HUES64 (cell line): Measurements from ENCODE around the gene FAM124A.

Source experiments
- H3K27ac ChIP-seq: 2 replicates; pipeline ENCODE4 v1.7.0; 2013; ENCODE audit warnings: low read depth, low read length, inconsistent platforms
- H3K27me3 ChIP-seq: 2 replicates; pipeline ENCODE4 v1.6.1; 2013; ENCODE audit warnings: mild to moderate bottlenecking, low read length; ENCODE audit not compliant: insufficient read depth
- H3K36me3 ChIP-seq: 2 replicates; pipeline ENCODE4 v1.6.1; 2013; ENCODE audit warnings: mild to moderate bottlenecking, low read length; ENCODE audit not compliant: insufficient read depth
- H3K4me1 ChIP-seq: 2 replicates; pipeline ENCODE4 v1.6.1; 2013; ENCODE audit warnings: mild to moderate bottlenecking, low read length, moderate library complexity; ENCODE audit not compliant: insufficient read depth
- H3K4me3 ChIP-seq: 2 replicates; pipeline ENCODE4 v1.5.1; 2013; ENCODE audit warnings: mild to moderate bottlenecking, low read length, moderate library complexity
- H3K9ac ChIP-seq: 2 replicates; pipeline ENCODE4 v1.6.1; 2013; ENCODE audit warnings: mild to moderate bottlenecking, low read depth, low read length
- H3K9me3 ChIP-seq: 2 replicates; pipeline ENCODE4 v1.6.1; 2013; ENCODE audit warnings: low read depth, low read length; ENCODE audit not compliant: insufficient read depth
- WGBS: fragments of 150-250, 120-280 bp; methylation state at CpG from one replicate; pipeline ENCODE4 v1.1.7; 2013; ENCODE audit warnings: missing lambda C conversion rate; 5-methylcytosine and 5-hydroxymethylcytosine counted together

Gene FAM124A

DNA sequence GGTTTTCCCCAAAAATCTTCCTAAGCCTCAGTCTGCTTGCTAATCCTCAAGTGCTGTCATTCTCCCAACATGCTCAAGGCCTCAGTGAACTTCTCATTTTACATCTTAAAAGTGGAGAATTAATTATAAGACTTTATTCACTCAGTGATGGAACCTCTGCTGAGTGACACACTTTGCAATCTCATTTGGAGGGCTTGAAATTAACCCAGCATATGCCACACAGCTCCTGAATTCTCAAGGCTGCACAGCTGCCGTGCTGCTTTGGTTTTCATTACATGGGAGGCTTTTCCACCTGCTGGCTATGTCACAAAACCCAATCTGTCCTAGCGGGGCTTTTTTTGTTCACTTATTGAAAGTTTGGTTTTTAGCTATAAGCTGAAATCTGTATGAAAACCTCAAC, 89.0 kb downstream of the FAM124A start:
- Histone ChIP-seq H3K9me3 (no peaks in the 10 kb centered on the region), H3K36me3 (no peaks in the 10 kb centered on the region), H3K4me3 (no peak overlapping the region), H3K4me1 (peaks cover 30% of the 10 kb centered on the region), H3K27me3 (no peaks in the 10 kb centered on the region), H3K27ac (no peak overlapping the region), H3K9ac (no peak overlapping the region)
- WGBS: 96% methylated on average over 2 of the region's 2 CpGs

DNA sequence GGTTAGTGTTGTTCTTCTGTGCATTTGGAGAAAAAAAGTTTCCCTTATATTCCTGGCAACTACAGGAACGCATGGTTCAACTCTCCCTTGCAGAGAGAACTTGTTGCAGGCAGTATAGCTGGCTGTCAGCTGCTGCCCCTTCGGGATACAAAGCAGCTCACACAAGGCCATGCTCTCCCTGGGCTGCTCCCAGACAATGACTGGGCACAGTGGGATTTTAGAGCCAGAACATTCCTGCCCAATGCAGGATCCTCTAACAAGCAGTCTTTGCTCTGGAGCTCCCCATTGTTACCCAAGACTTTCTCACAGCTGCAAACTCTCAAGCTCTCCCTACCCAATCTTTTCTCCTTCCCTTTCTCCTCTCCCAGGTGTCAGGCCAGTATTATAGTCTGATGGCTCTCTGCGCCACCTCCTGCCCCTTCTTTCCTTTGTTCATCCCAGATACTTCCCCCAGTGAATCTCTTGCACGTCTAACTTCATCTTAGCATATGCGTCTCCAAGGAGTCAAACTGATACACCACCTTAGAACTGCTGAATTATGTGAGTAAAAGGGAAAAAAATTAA, 89.8 kb downstream of the FAM124A start:
- 86% methylated on average over 5 of the region's 5 CpGs for WGBS
- no peak overlapping the region for H3K9ac ChIP-seq

DNA sequence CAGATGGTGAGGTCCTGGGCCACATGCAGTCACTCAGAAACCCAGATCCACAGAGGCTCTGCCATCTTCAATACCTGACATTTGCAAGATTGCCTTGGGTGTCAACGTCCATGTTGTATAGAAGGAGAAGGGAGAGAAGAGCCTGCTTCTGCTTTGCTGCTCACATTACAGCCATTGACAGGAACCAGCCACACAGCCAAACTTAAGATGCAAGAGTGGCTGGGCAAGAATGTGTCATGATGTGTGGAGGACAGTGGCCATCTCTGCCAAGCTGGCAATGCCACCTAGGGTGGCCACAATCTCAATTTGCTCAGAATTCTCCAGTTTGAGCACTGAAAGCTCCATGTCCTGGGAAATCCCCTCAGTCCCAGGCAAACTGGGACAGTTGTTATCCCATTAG, 91.4 kb downstream of the FAM124A start:
- H3K27ac ChIP-seq: no peak overlapping the region
- no peaks in the 10 kb centered on the region for H3K36me3 ChIP-seq
- H3K9ac ChIP-seq: no peak overlapping the region
- no peaks in the 10 kb centered on the region for H3K27me3 ChIP-seq
- no peak overlapping the region for H3K4me3 ChIP-seq
- 95% methylated on average over 1 of the region's 1 CpG for WGBS
- H3K4me1 ChIP-seq: peaks cover 27% of the 10 kb centered on the region
- no peaks in the 10 kb centered on the region for H3K9me3 ChIP-seq

More for the DNA sequence above, 89.8 kb downstream of the FAM124A start:
- H3K27me3 ChIP-seq: no peaks in the 10 kb centered on the region
- H3K4me1 ChIP-seq: peaks cover 30% of the 10 kb centered on the region
- H3K9me3 ChIP-seq: no peaks in the 10 kb centered on the region
- H3K27ac ChIP-seq: 0 out of 2 replicates have a peak overlapping the region, but pooled peaks have one; percentile 16
- H3K36me3 ChIP-seq: no peaks in the 10 kb centered on the region
- H3K4me3 ChIP-seq: no peak overlapping the region

DNA sequence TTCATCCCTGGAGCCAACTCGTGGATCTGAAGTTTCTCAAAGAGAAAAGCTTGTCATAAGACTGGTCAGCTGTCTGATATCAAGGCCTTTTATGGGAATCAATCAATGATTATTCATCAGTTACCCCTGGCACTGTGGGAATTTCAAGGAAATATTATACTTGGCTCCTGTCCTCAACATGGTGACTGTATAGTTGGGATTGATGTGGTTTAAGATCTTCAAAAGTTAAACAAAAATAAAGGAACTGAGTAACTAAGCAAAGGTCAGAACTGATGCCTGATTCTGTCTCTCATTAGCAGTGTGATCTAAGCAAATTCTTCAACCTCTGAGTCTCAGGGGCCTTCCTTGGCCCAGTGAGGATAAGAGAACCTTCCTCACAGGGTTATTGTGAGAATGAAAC, 95.1 kb downstream of the FAM124A start:
- WGBS: 92% methylated on average over 1 of the region's 1 CpG
- Histone ChIP-seq H3K9ac (no peak overlapping the region), H3K9me3 (no peaks in the 10 kb centered on the region), H3K27me3 (no peaks in the 10 kb centered on the region), H3K4me1 (peaks cover 14% of the 10 kb centered on the region), H3K27ac (no peak overlapping the region), H3K36me3 (no peaks in the 10 kb centered on the region), H3K4me3 (no peak overlapping the region)

DNA sequence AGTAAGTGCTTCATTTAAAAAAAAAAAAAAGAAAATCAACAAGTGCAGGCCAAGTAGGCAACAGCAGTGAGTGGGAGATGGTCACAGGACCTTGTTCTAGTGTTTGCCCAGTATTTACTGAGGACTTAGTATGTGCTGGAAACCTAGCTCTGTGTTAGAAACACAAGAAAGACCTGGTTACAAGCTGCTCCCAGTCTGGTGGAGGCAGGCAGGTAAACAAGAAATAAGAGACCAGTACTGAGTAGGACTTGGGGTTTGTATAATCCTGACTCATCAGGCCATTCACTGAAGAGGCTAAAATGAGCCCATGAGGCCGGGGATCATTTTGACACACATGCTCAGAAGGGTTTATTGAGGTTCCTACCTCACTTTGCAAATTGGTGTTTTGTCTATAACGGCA, 95.8 kb downstream of the FAM124A start:
- Histone ChIP-seq H3K36me3 (no peaks in the 10 kb centered on the region), H3K9ac (no peak overlapping the region), H3K27ac (no peak overlapping the region), H3K27me3 (no peaks in the 10 kb centered on the region), H3K9me3 (no peaks in the 10 kb centered on the region), H3K4me3 (no peak overlapping the region), H3K4me1 (peaks cover 14% of the 10 kb centered on the region)
- 96% methylated on average over 2 of the region's 2 CpGs for WGBS

DNA sequence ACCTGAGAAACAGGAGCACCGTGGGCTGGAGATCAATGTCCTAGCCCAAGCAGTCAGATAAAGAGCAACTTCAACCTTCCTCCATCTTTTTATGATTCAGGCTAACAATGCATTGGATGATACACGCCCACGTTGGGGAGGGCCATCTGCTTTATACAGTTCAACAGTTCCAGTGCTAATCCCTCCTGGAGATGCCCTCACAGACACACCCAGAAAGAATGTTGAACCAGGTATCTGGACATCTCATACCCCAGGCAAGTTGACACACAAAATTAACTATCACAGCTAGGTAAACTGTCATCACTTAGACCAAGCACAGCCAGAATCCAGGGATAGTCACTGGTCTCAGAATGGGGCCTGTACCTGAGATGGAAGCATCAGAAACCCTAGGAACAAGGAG, 96.7 kb downstream of the FAM124A start:
- Histone ChIP-seq H3K27ac (no peak overlapping the region), H3K4me1 (peaks cover 14% of the 10 kb centered on the region), H3K9ac (no peak overlapping the region), H3K36me3 (no peaks in the 10 kb centered on the region), H3K9me3 (no peaks in the 10 kb centered on the region), H3K27me3 (no peaks in the 10 kb centered on the region), H3K4me3 (no peak overlapping the region)
- WGBS: 93% methylated on average over 3 of the region's 3 CpGs

DNA sequence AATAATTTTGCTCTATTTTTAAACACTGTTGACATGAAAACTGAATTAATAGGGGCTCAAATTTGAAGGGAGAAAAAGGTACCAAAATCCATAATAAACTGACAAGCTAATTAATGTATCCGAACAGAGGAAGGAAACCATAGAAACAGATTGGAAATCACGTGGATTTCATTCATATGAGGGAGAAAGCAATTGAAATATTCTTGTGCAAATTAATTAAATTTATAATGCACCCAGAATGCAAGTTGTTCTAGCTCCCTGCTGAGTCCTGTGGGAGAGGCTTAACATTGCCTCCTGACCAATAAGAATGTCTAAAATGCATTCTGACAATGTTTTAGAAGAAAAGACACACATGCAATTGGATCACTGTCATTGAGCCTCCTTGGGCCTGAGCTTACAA, 99.6 kb downstream of the FAM124A start:
- Histone ChIP-seq H3K4me1 (peaks cover 15% of the 10 kb centered on the region; the same call in 1 of the 2 replicates), H3K4me3 (no peak overlapping the region), H3K36me3 (no peaks in the 10 kb centered on the region), H3K9me3 (no peaks in the 10 kb centered on the region), H3K27me3 (no peaks in the 10 kb centered on the region), H3K27ac (no peak overlapping the region), H3K9ac (no peak overlapping the region)
- WGBS: 92% methylated on average over 2 of the region's 2 CpGs

DNA sequence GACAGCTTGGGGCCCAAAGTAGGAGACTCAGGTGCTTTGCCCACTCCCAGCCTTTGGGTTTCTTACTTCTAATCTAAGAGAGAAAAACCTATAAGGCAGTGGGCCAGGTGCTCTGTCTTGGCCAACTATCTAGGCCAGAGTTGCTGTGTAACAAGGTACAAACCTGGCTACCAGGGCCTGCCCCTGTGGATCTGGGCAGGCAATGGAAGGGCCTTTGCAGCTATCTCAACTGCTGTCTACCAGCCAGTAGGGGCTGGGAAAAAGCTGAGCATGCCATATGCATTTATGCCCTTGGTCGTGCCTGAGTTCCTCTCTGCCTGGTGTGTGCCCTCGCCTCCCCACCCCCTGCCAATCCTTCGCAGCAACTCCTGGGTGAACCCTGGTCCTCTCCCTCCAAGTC, 100.6 kb downstream of the FAM124A start:
- H3K4me1 ChIP-seq: peaks cover 15% of the 10 kb centered on the region; the same call in 1 of the 2 replicates

DNA sequence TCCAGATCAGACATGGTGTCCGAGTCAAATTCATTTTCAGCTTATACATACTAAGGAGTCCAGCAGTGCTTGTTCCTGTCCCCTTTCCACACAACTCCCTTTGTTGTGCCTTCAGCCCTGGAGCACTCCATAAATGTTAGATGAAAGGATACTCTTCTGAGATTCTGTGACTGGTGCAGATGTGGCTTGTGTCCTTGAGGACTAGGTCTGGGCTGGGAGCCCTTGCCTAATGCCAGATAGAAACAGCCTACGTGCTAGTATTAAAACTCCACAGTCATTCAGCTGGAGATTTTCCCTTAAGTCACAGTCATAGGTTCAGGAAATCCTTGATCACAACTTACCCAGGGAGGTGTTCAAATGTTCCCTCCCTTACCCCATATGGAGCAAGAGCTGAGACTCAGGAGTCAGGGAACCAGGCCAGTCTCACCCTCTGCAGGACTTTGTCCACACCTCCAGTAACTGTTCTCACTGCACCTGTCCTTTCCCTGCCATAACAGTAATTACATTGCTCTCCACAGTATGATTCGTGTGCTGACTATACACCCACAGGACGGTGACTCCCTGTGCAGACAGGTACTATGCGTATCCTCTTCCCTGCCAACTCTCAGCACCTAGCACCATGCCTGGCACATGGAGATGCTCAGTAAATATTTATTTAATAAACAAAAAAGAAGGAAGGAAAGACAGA, 101.8 kb downstream of the FAM124A start:
- Histone ChIP-seq H3K4me1 (peaks cover 21% of the 10 kb centered on the region; the same call in 1 of the 2 replicates), H3K4me3 (no peak overlapping the region), H3K27ac (no peak overlapping the region), H3K27me3 (no peaks in the 10 kb centered on the region), H3K9ac (no peak overlapping the region), H3K36me3 (no peaks in the 10 kb centered on the region), H3K9me3 (no peaks in the 10 kb centered on the region)
- WGBS: 81% methylated on average over 5 of the region's 5 CpGs

More for the DNA sequence above, 100.6 kb downstream of the FAM124A start:
- Histone ChIP-seq H3K27me3 (no peaks in the 10 kb centered on the region), H3K9me3 (no peaks in the 10 kb centered on the region), H3K4me3 (no peak overlapping the region), H3K27ac (no peak overlapping the region), H3K36me3 (no peaks in the 10 kb centered on the region), H3K9ac (no peak overlapping the region)
- 84% methylated on average over 3 of the region's 3 CpGs for WGBS

DNA sequence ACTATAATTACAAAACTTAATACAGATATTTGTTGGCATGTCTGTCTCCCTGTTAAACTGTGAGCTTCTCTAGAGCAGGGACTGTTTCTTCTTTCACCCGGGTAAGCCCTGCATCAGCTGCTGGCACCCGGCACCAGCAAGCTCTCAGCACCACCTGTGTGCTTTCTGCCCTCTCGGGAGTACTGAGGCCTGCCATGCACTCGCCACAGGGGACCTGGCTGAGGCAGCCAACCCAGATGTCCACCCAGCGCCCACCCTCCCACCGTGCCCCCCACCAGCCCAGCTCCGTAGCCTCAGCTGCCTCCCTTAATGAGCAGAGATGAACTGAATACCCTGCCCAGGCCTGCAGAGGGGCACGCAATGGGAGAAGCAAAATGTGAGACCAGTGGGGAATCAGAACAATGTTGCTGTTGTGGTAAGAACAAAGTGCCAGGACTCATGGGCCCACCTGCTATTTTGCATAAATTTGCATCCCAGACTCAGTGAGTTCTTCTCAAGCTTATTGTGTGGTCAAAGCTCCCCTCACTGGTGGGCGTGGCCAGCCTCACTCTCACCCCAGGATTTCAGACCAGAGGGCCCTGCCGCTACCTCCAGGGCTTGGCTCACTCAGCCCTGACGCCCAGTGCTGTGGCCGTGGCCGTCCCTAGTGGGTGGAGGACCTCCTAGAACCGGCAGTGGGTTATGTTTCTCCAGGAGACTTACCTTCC, 102.7 kb downstream of the FAM124A start:
- Histone ChIP-seq H3K4me1 (peaks cover 21% of the 10 kb centered on the region; the same call in 1 of the 2 replicates), H3K9me3 (no peaks in the 10 kb centered on the region), H3K9ac (no peak overlapping the region), H3K36me3 (no peaks in the 10 kb centered on the region), H3K27ac (no peak overlapping the region), H3K4me3 (no peak overlapping the region), H3K27me3 (no peaks in the 10 kb centered on the region)
- 75% methylated on average over 14 of the region's 14 CpGs for WGBS

DNA sequence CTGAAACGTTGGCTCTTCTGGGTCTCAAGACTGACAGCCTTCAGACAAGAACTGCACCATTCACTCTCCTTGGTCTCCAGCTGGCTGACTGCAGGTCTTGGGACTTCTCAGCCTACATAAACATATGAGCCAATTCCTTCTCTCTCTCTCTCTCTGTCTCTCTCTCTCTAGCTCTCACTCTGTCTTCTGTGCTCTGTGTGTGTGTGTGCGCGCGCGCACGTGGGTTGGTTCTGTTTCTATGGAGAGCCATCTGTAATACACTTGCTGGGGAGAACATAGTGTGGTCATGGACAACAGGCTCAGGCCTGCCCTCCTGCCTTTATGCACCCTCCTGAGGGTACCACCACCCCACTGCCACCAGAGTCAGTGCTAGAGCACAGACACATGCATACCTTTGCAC, 103.6 kb downstream of the FAM124A start:
- Histone ChIP-seq H3K4me3 (no peak overlapping the region), H3K9me3 (no peaks in the 10 kb centered on the region), H3K27ac (no peak overlapping the region), H3K4me1 (peaks cover 21% of the 10 kb centered on the region; the same call in 1 of the 2 replicates), H3K9ac (no peak overlapping the region), H3K27me3 (no peaks in the 10 kb centered on the region), H3K36me3 (no peaks in the 10 kb centered on the region)
- 85% methylated on average over 2 of the region's 6 CpGs for WGBS
